HG02852 (cell line): ENCODE results near the gene LEP.
"Not testable (repeated sequence)": the region's sequence is repeated elsewhere in the genome, so short reads cannot be mapped to it uniquely, and the experiment has no call there.

ENCODE experiments used
- ATAC-seq: cut with Tn5 transposase; IDR thresholded peaks from one replicate; pipeline ENCODE4 v1.9.1; 2021; ENCODE audit warnings: mild to moderate bottlenecking, moderate library complexity; ENCODE audit not compliant: unreplicated experiment

Gene LEP

GRCh38 chr7:128210590-128211570 is 30.2 kb upstream of the LEP start:
- no peak for ATAC-seq

- ATAC-seq: no peak
Observed at GRCh38 chr7:128211626-128212025, 29.5 kb upstream of the LEP start.

GRCh38 chr7:128214463-128214862 is 26.6 kb upstream of the LEP start:
- no peak for ATAC-seq

GRCh38 chr7:128215281-128215680 is 25.8 kb upstream of the LEP start:
- ATAC-seq: no peak

GRCh38 chr7:128215739-128216138 is 25.3 kb upstream of the LEP start:
- ATAC-seq: no peak

- no peak for ATAC-seq
Observed at GRCh38 chr7:128217030-128217805, 23.9 kb upstream of the LEP start.

GRCh38 chr7:128217967-128218652 is 23.0 kb upstream of the LEP start:
- no peak for ATAC-seq

- no peak for ATAC-seq
Observed at GRCh38 chr7:128219636-128220035, 21.4 kb upstream of the LEP start.

GRCh38 chr7:128221929-128222403 is 19.1 kb upstream of the LEP start:
- no peak for ATAC-seq

- ATAC-seq: no peak
Observed at GRCh38 chr7:128226132-128226980, 14.7 kb upstream of the LEP start.

GRCh38 chr7:128227271-128227670 is 13.8 kb upstream of the LEP start:
- ATAC-seq: no peak

- ATAC-seq: no peak
Observed at GRCh38 chr7:128231021-128231420, 10.1 kb upstream of the LEP start.

GRCh38 chr7:128231677-128232076 is 9.4 kb upstream of the LEP start:
- ATAC-seq: no peak

- ATAC-seq: no peak
Observed at GRCh38 chr7:128233471-128233870, 7.6 kb upstream of the LEP start.

GRCh38 chr7:128234476-128235026 is 6.5 kb upstream of the LEP start:
- no peak for ATAC-seq

- no peak for ATAC-seq
Observed at GRCh38 chr7:128235471-128235870, 5.6 kb upstream of the LEP start.

- ATAC-seq: peak; percentile 59
Observed at GRCh38 chr7:128236924-128237586, 4.0 kb upstream of the LEP start.

- not testable (repeated sequence) for ATAC-seq
Observed at GRCh38 chr7:128239146-128239545, 1.9 kb upstream of the LEP start.

GRCh38 chr7:128242661-128243060 is 1.6 kb downstream of the LEP start:
- ATAC-seq: no peak
